Tibial nerve (tissue), 4 donors: ENCODE results near the gene PDE4A. TPM values are rescaled to one million over a fixed set of nuclear protein-coding genes. Genes with fewer than 3 reads are reported as not detected.

ENCODE experiments used
- DNase-seq, 2 donors: peaks; one replicate each; pipeline ENCODE4 v3.0.0-alpha.2; 2019; ENCODE audit warnings: low spot score in 2 of 2
- H3K27ac ChIP-seq, 4 donors: fragments of 200-600 bp; sonication (generic) in 3 of 4; one replicate each; pipeline ENCODE4 v1.5.1; 2017 to 2019; ENCODE audit warnings: mild to moderate bottlenecking in 1 of 4
- H3K27me3 ChIP-seq, 2 donors: fragments of 200-600 bp; sonication (generic) in 1 of 2; one replicate each; pipeline versions ENCODE4 v1.5.1 to v1.6.0; 2017 to 2019
- H3K36me3 ChIP-seq, 3 donors: fragments of 200-600 bp; sonication (generic); one replicate each; pipeline ENCODE4 v1.5.1; 2018 to 2019
- H3K4me1 ChIP-seq, 4 donors: fragments of 200-600 bp; sonication (generic) in 3 of 4; one replicate each; pipeline ENCODE4 v1.5.1; 2017 to 2019
- H3K4me3 ChIP-seq, 4 donors: fragments of 200-600 bp; sonication (generic) in 3 of 4; one replicate each; pipeline ENCODE4 v1.5.1; 2017 to 2019; ENCODE audit warnings: mild to moderate bottlenecking in 1 of 4, moderate library complexity in 1 of 4
- H3K9me3 ChIP-seq, 4 donors: fragments of 200-600 bp; sonication (generic) in 3 of 4; one replicate each; pipeline ENCODE4 v1.5.1; 2017 to 2019
- CTCF ChIP-seq, 5 experiments: fragments of 200-600 bp in 3 of 5; fragments of 450-650 bp in 2 of 5; sonication (generic) in 3 of 5; IDR thresholded peaks; one replicate each; pipeline ENCODE4 v1.5.1; 2016 to 2019; ENCODE audit warnings: antibody characterized with exemption in 5 of 5, mild to moderate bottlenecking in 3 of 5, moderate library complexity in 2 of 5
- EP300 ChIP-seq, 2 donors: sonication (generic); formaldehyde crosslinking; IDR thresholded peaks; one replicate each; pipeline ENCODE4 v1.6.1; 2017; ENCODE audit warnings: antibody characterized with exemption in 2 of 2, mild to moderate bottlenecking in 1 of 2
- POLR2A ChIP-seq, 2 donors: fragments of 450-650 bp; IDR thresholded peaks; one replicate each; pipeline ENCODE4 v1.6.1; 2017; ENCODE audit warnings: antibody characterized with exemption in 2 of 2, mild to moderate bottlenecking in 2 of 2, moderate library complexity in 2 of 2
- WGBS, 2 donors: methylation state at CpG; one replicate each; pipeline ENCODE4 v1.1.5; 2018; 5-methylcytosine and 5-hydroxymethylcytosine counted together
- total RNA-seq, 4 donors: library from RNA; depleted of rRNA; stranded (reverse); fragments of >200 nt; gene quantifications; one replicate each; pipeline ENCODE4 v1.1.0, GENCODE V29; 2016

PDE4A gene
- total RNA-seq, 4 donors from 2014 or later = 8.7 to 12.7 (median 10.0) TPM

- Histone ChIP-seq H3K36me3 (no peaks in the 10 kb centered on the region), H3K27me3 (peaks cover 0 to 96% of the 10 kb centered on the region in 2 donors), H3K27ac (no peak overlapping the region), H3K9me3 (no peaks in the 10 kb centered on the region), H3K4me3 (no peak overlapping the region), H3K4me1 (peaks cover 0 to 47% (median 32%) of the 10 kb centered on the region in 4 donors)
- no peak for DNase-seq
- 57 to 75% methylated on average over 3 of the region's 3 CpGs for WGBS, 2 donors
- TF ChIP-seq POLR2A (IDR thresholded peaks at IDR 0.05) (no peak), EP300 (IDR thresholded peaks at IDR 0.05) (no peak), CTCF (IDR thresholded peaks at IDR 0.05) (no peak)
Measured at GRCh38 chr19:10422846-10423245, 2.5 kb downstream of the PDE4A start.

DNA sequence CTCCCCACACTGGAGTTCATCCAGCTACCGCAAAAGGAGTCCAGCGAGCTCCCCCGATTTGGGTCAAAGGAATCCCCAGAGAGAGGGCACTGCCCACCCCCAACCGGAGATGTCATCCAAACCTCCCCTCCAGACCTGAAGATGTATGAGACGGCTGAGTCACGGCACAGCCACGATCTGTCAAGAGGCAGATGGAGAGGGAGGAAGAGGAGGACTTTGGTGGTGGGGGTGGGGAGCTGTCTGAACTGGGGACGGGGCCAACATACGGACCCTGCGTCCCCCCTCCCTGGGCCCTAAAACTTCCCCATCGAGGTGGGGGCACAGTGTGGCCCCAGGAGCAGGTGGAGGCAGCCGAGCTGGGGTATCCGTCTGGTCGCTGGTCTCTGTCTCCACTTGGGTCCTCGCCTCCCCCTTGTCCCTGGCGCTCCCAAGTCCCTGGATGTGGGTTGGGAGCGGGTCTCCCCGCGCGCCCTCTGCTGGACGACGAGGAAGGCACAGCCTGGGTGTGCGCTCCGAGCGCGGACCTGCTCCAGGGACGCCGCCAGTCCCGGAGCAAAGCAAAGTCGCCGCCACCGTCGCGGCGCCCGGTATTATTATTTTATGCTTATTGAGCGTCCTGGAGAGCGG is 3.8 kb downstream of the PDE4A start:
- Histone ChIP-seq H3K4me1 (peaks cover 0 to 43% (median 26%) of the 10 kb centered on the region in 4 donors), H3K9me3 (no peaks in the 10 kb centered on the region), H3K4me3 (peak overlapping the region in 3 of 4 donors; percentile 2 to 49 (median 42)), H3K36me3 (no peaks in the 10 kb centered on the region), H3K27ac (no peak overlapping the region), H3K27me3 (peaks cover 0 to 86% of the 10 kb centered on the region in 2 donors)
- peak; percentile 60 to 75 for DNase-seq
- 4 to 5% methylated on average over 27 to 34 of the region's 38 CpGs for WGBS, 2 donors
- TF ChIP-seq EP300 (IDR thresholded peaks at IDR 0.05) (no peak), POLR2A (IDR thresholded peaks at IDR 0.05) (no peak), CTCF (IDR thresholded peaks at IDR 0.05) (peak; percentile 87 to 95 (median 92))

DNA sequence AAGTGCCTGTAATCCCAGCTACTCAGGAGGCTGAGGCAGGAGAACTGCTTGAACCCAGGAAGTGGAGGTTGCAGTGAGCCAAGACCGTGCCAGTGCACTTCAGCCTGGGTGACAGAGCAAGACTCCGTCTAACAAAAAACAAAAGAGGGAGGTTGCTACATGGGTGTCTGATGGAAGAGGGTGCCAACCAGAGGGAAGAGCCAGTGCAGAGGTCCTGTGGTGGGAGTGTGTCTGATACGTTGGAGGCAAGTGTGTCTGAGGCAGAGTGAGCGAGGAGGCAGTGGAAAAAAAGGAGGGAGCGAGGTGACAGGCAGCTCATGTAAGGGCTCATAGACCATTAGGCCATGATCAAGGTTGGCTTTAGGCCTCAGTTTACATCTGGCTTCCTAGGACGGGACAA is 6.8 kb downstream of the PDE4A start:
- Histone ChIP-seq H3K36me3 (no peaks in the 10 kb centered on the region), H3K27ac (no peak overlapping the region), H3K27me3 (peaks cover 0 to 84% of the 10 kb centered on the region in 2 donors), H3K4me1 (peaks cover 0 to 36% (median 14%) of the 10 kb centered on the region in 4 donors), H3K4me3 (no peak overlapping the region), H3K9me3 (no peaks in the 10 kb centered on the region)
- 67 to 84% methylated on average over 6 of the region's 6 CpGs for WGBS, 2 donors
- TF ChIP-seq EP300 (IDR thresholded peaks at IDR 0.05) (no peak), CTCF (IDR thresholded peaks at IDR 0.05) (no peak), POLR2A (IDR thresholded peaks at IDR 0.05) (no peak)
- DNase-seq = no peak

DNA sequence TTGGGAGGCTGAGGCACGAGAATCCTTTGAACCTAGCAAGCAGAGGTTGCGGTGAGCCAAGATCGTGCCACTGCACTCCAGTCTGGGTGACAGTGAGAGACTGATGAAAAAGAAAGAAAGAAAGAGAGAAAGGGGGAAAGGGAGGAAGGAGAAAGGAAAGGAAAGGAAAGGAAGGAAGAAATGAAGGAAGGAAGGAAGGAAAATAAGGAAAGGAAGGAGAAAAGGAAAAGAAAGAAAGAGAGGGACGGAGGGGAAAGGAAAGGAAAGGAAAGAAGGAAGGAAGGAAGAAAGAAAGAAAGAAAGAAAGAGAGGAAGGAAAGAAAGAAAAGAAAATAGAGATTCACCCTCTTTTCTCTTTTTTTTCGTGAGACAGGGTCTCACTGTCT is 8.7 kb downstream of the PDE4A start:
- TF ChIP-seq POLR2A (IDR thresholded peaks at IDR 0.05) (no peak), EP300 (IDR thresholded peaks at IDR 0.05) (no peak), CTCF (IDR thresholded peaks at IDR 0.05) (no peak)
- peaks cover 0 to 33% (median 16%) of the 10 kb centered on the region in 4 donors for H3K4me1 ChIP-seq
- H3K9me3 ChIP-seq = no peaks in the 10 kb centered on the region
- WGBS, 2 donors = 68 to 73% methylated on average over 5 of the region's 5 CpGs
- H3K27ac ChIP-seq = peak overlapping the region in 1 of 4 donors; percentile 10
- no peaks in the 10 kb centered on the region for H3K36me3 ChIP-seq
- no peak for DNase-seq
- H3K4me3 ChIP-seq = no peak overlapping the region
- H3K27me3 ChIP-seq = peaks cover 0 to 81% of the 10 kb centered on the region in 2 donors

DNA sequence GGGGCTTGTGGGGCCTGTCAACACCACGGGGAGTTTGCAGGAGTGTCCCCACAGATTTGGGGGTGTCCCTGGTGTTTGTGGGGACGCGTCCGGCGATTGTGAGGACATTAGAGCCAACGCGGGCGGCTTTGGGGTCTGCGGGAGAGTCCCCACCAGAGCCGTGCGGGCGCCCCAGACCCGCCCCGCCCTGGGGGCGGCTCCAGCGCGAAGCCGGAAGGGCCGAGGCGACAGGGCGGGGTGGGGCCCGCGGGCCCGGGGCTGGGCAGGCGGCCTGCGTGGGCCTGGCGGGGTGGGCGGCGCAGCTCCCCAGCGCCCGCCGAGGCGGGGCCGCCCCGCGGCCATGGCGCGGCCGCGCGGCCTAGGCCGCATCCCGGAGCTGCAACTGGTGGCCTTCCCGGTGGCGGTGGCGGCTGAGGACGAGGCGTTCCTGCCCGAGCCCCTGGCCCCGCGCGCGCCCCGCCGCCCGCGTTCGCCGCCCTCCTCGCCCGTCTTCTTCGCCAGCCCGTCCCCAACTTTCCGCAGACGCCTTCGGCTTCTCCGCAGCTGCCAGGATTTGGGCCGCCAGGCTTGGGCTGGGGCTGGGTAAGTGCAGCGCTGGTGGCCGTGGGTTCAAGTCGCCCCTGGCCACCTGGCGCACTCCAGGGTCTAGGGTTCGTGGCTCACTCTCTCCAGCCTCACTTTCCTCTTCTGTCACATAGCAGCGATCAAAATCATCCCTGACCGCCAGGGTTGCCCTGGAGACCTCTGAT is 10.3 kb downstream of the PDE4A start:
- peak overlapping the region in 3 of 4 donors; percentile 42 to 75 (median 62) for H3K27ac ChIP-seq
- no peaks in the 10 kb centered on the region for H3K36me3 ChIP-seq
- TF ChIP-seq EP300 (IDR thresholded peaks at IDR 0.05) (no peak), CTCF (IDR thresholded peaks at IDR 0.05) (peak in 1 of 5 experiments; percentile 6), POLR2A (IDR thresholded peaks at IDR 0.05) (peak; percentile 32 to 35)
- WGBS, 2 donors = 2 to 8% methylated on average over 27 to 33 of the region's 75 CpGs
- H3K4me3 ChIP-seq = peak overlapping the region; percentile 35 to 63 (median 44)
- no peaks in the 10 kb centered on the region for H3K9me3 ChIP-seq
- DNase-seq = no peak
- H3K27me3 ChIP-seq = peaks cover 0 to 66% of the 10 kb centered on the region in 2 donors
- peaks cover 0 to 25% (median 10%) of the 10 kb centered on the region in 4 donors for H3K4me1 ChIP-seq
